NCI-H1048 (cell line): ENCODE results near the gene TSBP1.
"Not testable (repeated sequence)": the region's sequence is repeated elsewhere in the genome, so short reads cannot be mapped to it uniquely, and the experiment has no call there.

Experiments
- DNase-seq: peaks from one replicate; lab custom pipeline; 2025; lab: John Stamatoyannopoulos, UW

TSBP1 gene

GRCh38 chr6:32375739-32376529 is 4.2 kb upstream of the TSBP1 start:
- no peak for DNase-seq

GRCh38 chr6:32371229-32371628 is 474 bp downstream of the TSBP1 start:
- DNase-seq: no peak

GRCh38 chr6:32370505-32370904 is 1.2 kb downstream of the TSBP1 start:
- DNase-seq: no peak

GRCh38 chr6:32369660-32370059 is 2.0 kb downstream of the TSBP1 start:
- DNase-seq: no peak

GRCh38 chr6:32367644-32368043 is 4.1 kb downstream of the TSBP1 start:
- DNase-seq: no peak

GRCh38 chr6:32359225-32359624 is 12.5 kb downstream of the TSBP1 start:
- DNase-seq: not testable (repeated sequence)

GRCh38 chr6:32358548-32358947 is 13.2 kb downstream of the TSBP1 start:
- DNase-seq: not testable (repeated sequence)

GRCh38 chr6:32355018-32355417 is 16.7 kb downstream of the TSBP1 start:
- DNase-seq: no peak

GRCh38 chr6:32353348-32353747 is 18.4 kb downstream of the TSBP1 start:
- DNase-seq: no peak

- DNase-seq: no peak
These were observed 31.5 kb downstream of the TSBP1 start for GRCh38 chr6:32340242-32340641.

- DNase-seq: no peak
These were observed 34.4 kb downstream of the TSBP1 start for GRCh38 chr6:32337186-32337805.

GRCh38 chr6:32332433-32332832 is 39.3 kb downstream of the TSBP1 start:
- no peak for DNase-seq

GRCh38 chr6:32329141-32329540 is 42.6 kb downstream of the TSBP1 start:
- no peak for DNase-seq

GRCh38 chr6:32327103-32327502 is 44.6 kb downstream of the TSBP1 start:
- no peak for DNase-seq

GRCh38 chr6:32318501-32318900 is 53.2 kb downstream of the TSBP1 start:
- no peak for DNase-seq

GRCh38 chr6:32317541-32317940 is 54.2 kb downstream of the TSBP1 start:
- no peak for DNase-seq

- DNase-seq: no peak
These were observed 57.7 kb downstream of the TSBP1 start for GRCh38 chr6:32313964-32314363.

- DNase-seq: no peak
These were observed 72.9 kb downstream of the TSBP1 start for GRCh38 chr6:32298632-32299336.

- not testable (repeated sequence) for DNase-seq
These were observed 76.7 kb downstream of the TSBP1 start for GRCh38 chr6:32294980-32295379.

- DNase-seq: no peak
These were observed 77.1 kb downstream of the TSBP1 start for GRCh38 chr6:32294566-32294965.

GRCh38 chr6:32293695-32294094 is 78.0 kb downstream of the TSBP1 start:
- DNase-seq: no peak

GRCh38 chr6:32291543-32291942 is 80.2 kb downstream of the TSBP1 start:
- no peak for DNase-seq

- DNase-seq: no peak
These were observed 80.7 kb downstream of the TSBP1 start for GRCh38 chr6:32290886-32291450.
